ENCODE data around the gene TMEM43.

Gene TMEM43

DNA sequence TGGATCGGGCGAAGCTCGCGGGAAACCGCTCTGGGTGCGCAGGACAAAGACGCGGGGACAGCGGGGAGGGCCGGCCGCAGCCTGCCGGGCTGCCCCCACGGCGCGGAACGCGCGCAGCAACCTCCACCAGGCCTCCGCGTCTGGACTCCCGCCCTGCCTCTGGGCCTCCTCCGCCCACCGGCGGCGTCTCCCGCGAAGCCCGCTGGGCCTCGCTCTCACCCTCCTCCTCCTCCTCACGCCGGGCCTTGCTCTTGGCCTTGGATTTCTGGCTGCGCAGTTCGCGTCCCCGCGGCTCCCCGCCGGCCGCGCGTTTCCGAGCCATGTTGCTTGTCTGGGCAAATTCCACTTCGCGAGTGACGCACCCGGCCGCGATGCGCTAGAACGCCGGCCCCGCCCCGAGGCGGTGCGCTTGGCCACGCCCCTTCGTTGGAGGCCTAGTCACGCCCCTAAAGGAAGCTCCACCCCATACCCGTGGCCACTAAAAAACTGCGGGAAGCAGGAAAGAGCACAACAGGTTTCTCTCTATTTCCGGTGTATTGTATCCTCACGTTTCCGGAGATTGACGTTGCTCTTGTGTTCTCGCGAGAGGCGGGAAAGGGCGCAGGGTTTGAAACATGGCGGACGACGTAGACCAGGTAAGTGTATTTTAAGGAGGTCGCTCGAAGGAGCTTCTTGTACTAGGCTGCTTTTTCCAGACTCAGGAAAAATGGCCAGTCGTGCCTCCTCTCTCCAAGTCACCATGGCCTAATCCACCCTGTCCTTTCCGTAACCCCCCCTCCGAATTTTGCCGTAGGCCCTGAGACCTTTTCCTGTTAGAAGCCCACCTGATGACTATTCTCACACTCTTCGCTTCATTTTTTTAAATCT lies 53.6 kb downstream of the TMEM43 start, which contains the start of the genes LSM3 and XPC:
Gene LSM3 (plus strand): TSS at position 571 of the 867 bp plus-strand sequence. CDS start 44 bp downstream, at position 615.
Gene XPC (minus strand): TSS at position 355 of the 867 bp plus-strand sequence. CDS start 33 bp downstream, at position 322.
- no peak for TF ChIP-seq CTCF (IDR thresholded peaks at IDR 0.05; ENCODE audit: extremely low read depth, missing control alignments)
- DNase-seq (ENCODE audit: low spot score): peak; percentile 94

GRCh38 chr3:14179114-14179465 lies 54.2 kb downstream of the TMEM43 start:
- no peak for DNase-seq (ENCODE audit: low spot score)
- TF ChIP-seq CTCF (IDR thresholded peaks at IDR 0.05; ENCODE audit: extremely low read depth, missing control alignments): no peak

- no peak for DNase-seq (ENCODE audit: low spot score)
Observed at GRCh38 chr3:14179795-14180194, 54.9 kb downstream of the TMEM43 start.

DNA sequence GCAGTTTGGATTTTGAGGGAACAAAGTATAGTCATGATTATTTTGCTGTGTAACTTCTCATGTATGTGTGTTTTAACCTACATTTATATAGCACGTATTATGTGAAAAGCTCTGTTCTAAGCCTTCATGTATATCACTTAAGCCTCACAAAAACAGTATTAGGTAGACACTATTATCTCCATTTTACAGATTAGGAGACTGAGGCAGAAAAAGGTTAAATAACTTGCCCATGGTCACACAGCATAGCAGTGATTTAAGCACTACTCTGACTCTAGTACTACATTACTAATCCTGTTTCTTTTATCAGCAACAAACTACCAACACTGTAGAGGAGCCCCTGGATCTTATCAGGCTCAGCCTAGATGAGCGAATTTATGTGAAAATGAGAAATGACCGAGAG lies 56.4 kb downstream of the TMEM43 start:
- TF ChIP-seq CTCF (IDR thresholded peaks at IDR 0.05; ENCODE audit: extremely low read depth, missing control alignments): no peak
- DNase-seq (ENCODE audit: low spot score): no peak

More at GRCh38 chr3:14179795-14180194, 54.9 kb downstream of the TMEM43 start:
- no peak for TF ChIP-seq CTCF (IDR thresholded peaks at IDR 0.05; ENCODE audit: extremely low read depth, missing control alignments)

DNA sequence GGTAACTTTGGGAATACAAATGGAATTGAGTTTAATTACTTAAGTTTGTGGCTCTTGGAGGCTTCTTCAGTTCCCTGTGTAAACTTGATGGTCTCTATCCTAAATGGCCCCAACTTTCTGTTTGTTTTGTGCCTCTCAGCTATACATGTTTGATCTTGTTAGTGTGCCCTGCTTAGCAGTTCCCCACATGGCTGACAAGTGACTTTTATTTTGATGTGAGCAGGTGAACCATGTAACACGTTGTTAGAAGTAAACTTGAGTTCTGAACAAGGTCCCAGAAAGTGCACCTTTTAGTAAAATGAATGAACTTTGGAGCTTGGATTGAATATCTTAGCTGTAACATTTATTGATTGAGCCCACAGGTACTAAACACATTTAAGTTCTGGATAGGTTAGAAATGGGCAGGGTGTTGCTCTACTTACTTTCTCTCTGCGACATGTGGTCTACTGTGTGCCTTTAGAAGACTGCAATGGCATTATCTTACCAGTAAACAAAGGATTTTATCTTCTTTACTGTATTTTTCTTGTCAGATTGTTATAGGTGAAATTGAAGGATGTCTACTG lies 58.2 kb downstream of the TMEM43 start:
- no peak for DNase-seq (ENCODE audit: low spot score)

DNA sequence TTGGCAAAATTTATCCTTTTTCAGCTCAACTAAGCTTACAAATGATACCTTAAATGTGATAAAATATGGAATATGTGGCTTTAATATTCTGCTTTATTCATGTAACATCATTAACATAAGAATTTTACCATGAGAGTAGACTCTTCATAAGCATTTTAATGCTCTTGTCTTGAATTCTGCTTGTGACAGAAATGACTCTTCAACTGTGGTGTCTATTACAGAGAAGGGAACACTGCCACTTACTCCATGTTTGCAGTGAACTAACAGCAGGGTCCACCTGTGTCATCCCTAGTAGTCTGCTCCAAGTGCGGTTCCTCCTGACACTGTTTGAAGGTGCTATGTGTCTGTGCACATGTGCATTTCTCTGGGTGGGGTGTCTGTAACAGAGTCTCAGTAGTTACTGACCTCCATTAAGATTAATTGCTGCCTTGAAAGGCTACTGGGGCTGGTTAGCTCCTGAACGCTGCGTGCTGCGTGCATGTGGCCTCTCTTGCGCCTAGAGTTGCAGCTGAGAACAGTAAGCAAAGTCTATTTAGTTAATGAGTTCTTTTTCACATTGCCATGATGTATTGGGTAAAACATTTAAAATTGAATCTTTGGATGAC lies 62.1 kb downstream of the TMEM43 start:
- no peak for DNase-seq (ENCODE audit: low spot score)
- TF ChIP-seq CTCF (IDR thresholded peaks at IDR 0.05; ENCODE audit: extremely low read depth, missing control alignments): no peak

More for the DNA sequence above, 58.2 kb downstream of the TMEM43 start:
- TF ChIP-seq CTCF (IDR thresholded peaks at IDR 0.05; ENCODE audit: extremely low read depth, missing control alignments): no peak

All from GM20000 (cell line).